HG03095 (cell line): ENCODE data around the gene WDR48.

ENCODE experiments used
- ATAC-seq: cut with Tn5 transposase; IDR thresholded peaks from one replicate; pipeline ENCODE4 v1.9.1; 2021; ENCODE audit warnings: moderate library complexity; ENCODE audit not compliant: unreplicated experiment

WDR48 gene

GRCh38 chr3:39137435-39137936, 85.7 kb downstream of the WDR48 start:
- no peak for ATAC-seq

- ATAC-seq, result no peak
Observed at GRCh38 chr3:39137991-39138803, 86.4 kb downstream of the WDR48 start.

- ATAC-seq, result no peak
Observed at GRCh38 chr3:39138804-39139415, 87.1 kb downstream of the WDR48 start.

- no peak for ATAC-seq
Observed at GRCh38 chr3:39139442-39139841, 87.6 kb downstream of the WDR48 start.

GRCh38 chr3:39140341-39140971, 88.6 kb downstream of the WDR48 start:
- no peak for ATAC-seq

- ATAC-seq, result no peak
Observed at GRCh38 chr3:39141171-39141995, 89.6 kb downstream of the WDR48 start.

- no peak for ATAC-seq
Observed at GRCh38 chr3:39142067-39142466, 90.3 kb downstream of the WDR48 start.

GRCh38 chr3:39143051-39143885, 91.5 kb downstream of the WDR48 start:
- ATAC-seq, result no peak

GRCh38 chr3:39144095-39144747, 92.4 kb downstream of the WDR48 start:
- ATAC-seq, result no peak

GRCh38 chr3:39144748-39145380, 93.0 kb downstream of the WDR48 start:
- no peak for ATAC-seq

GRCh38 chr3:39146083-39146501, 94.3 kb downstream of the WDR48 start:
- ATAC-seq, result no peak
